Brain pericyte (primary cell): ENCODE data around the gene EPHB6.

Experiments
- DNase-seq: peaks from one replicate; pipeline ENCODE4 v3.0.0-alpha.2; 2012; ENCODE audit warnings: low read depth, low spot score

The EPHB6 gene

GRCh38 chr7:142865766-142866165 is 10.9 kb downstream of the EPHB6 start:
- DNase-seq, result no peak

- no peak for DNase-seq
These were observed 11.7 kb downstream of the EPHB6 start for GRCh38 chr7:142866361-142867096.

- no peak for DNase-seq
These were observed 12.2 kb downstream of the EPHB6 start for GRCh38 chr7:142867097-142867378.

GRCh38 chr7:142867398-142868187 is 12.7 kb downstream of the EPHB6 start:
- DNase-seq, result no peak

- DNase-seq, result no peak
These were observed 13.5 kb downstream of the EPHB6 start for GRCh38 chr7:142868188-142868985.

- DNase-seq, result no peak
These were observed 14.1 kb downstream of the EPHB6 start for GRCh38 chr7:142868986-142869415.

GRCh38 chr7:142869434-142869833 is 14.6 kb downstream of the EPHB6 start:
- DNase-seq, result no peak

- no peak for DNase-seq
These were observed 15.3 kb downstream of the EPHB6 start for GRCh38 chr7:142870147-142870559.

- no peak for DNase-seq
These were observed 15.8 kb downstream of the EPHB6 start for GRCh38 chr7:142870566-142871259.

- DNase-seq, result no peak
These were observed 16.6 kb downstream of the EPHB6 start for GRCh38 chr7:142871260-142872105.

GRCh38 chr7:142872106-142872675 is 17.3 kb downstream of the EPHB6 start:
- DNase-seq, result no peak

GRCh38 chr7:142873281-142873784 is 18.5 kb downstream of the EPHB6 start:
- DNase-seq, result no peak

GRCh38 chr7:142873871-142874270 is 19.0 kb downstream of the EPHB6 start:
- no peak for DNase-seq

- no peak for DNase-seq
These were observed 19.5 kb downstream of the EPHB6 start for GRCh38 chr7:142874409-142874808.

GRCh38 chr7:142874837-142875236 is 20.0 kb downstream of the EPHB6 start:
- DNase-seq, result no peak

GRCh38 chr7:142875456-142875855 is 20.6 kb downstream of the EPHB6 start:
- no peak for DNase-seq

GRCh38 chr7:142876236-142876960 is 21.5 kb downstream of the EPHB6 start:
- DNase-seq, result no peak

- DNase-seq, result no peak
These were observed 22.4 kb downstream of the EPHB6 start for GRCh38 chr7:142876991-142877910.

GRCh38 chr7:142878315-142878714 is 23.4 kb downstream of the EPHB6 start:
- no peak for DNase-seq
